ENCODE results near the gene ZFR. TPM values are rescaled to one million over a fixed set of nuclear protein-coding genes. Genes with fewer than 3 reads are reported as not detected.

Gene ZFR
- total RNA-seq, 4 donors from 2014 or later: 76.4 to 98.4 (median 84.7) TPM

GRCh38 chr5:32311404-32312196 lies 132.9 kb downstream of the ZFR start:
- TF ChIP-seq CTCF (IDR thresholded peaks at IDR 0.05): no peak
- no peak for DNase-seq (ENCODE audit: low spot score)
- ATAC-seq (ENCODE audit: low FRiP score): no peak

GRCh38 chr5:32309761-32310160 lies 134.8 kb downstream of the ZFR start:
- DNase-seq (ENCODE audit: low spot score) (no peak), ATAC-seq (ENCODE audit: low FRiP score) (no peak)
- no peak for TF ChIP-seq CTCF (IDR thresholded peaks at IDR 0.05)

- DNase-seq (ENCODE audit: low spot score) (no peak), ATAC-seq (ENCODE audit: low FRiP score) (no peak)
- TF ChIP-seq CTCF (IDR thresholded peaks at IDR 0.05): no peak
Observed at GRCh38 chr5:32308946-32309345, 135.6 kb downstream of the ZFR start.

- no peak for DNase-seq (ENCODE audit: low spot score)
- ATAC-seq (ENCODE audit: low FRiP score): no peak
- no peak for TF ChIP-seq CTCF (IDR thresholded peaks at IDR 0.05)
Observed at GRCh38 chr5:32307769-32308194, 136.8 kb downstream of the ZFR start.

GRCh38 chr5:32304622-32305021 lies 139.9 kb downstream of the ZFR start:
- no peak for ATAC-seq (ENCODE audit: low FRiP score)
- no peak for TF ChIP-seq CTCF (IDR thresholded peaks at IDR 0.05)
- DNase-seq (ENCODE audit: low spot score): no peak

Small RNA genes within 50 kb of the gene (small RNA-seq; reads per million reads assigned to genes)
- gene MIR579: not detected
- gene RNU6-378P: not detected

Other genes starting within 250 kb of the ZFR start
- gene MTMR12, start 131.8 kb downstream of the ZFR start, total RNA-seq: 10 to 100 TPM; 34.2 to 79.5 (median 57.4) TPM
- 100 to 1,000 TPM; 202 to 235 (median 223) TPM for gene SUB1, start 140.8 kb upstream of the ZFR start, total RNA-seq

Measured in omental fat pad (tissue), 4 donors.